ENCODE measurements around the gene LRIG1. TPM values are rescaled to one million over a fixed set of nuclear protein-coding genes. Genes with fewer than 3 reads are reported as not detected.

Gene LRIG1
- total RNA-seq, 1 experiment from 2014 or later, result 17.2 TPM

- no peak for TF ChIP-seq CTCF (IDR thresholded peaks at IDR 0.05; ENCODE audit: unreplicated experiment)
- Mint-ChIP-seq H3K9me3 (ENCODE audit: unreplicated experiment) (no peaks in the 10 kb centered on the region), H3K27ac (ENCODE audit: low read depth, unreplicated experiment) (no peak overlapping the region), H3K36me3 (ENCODE audit: insufficient read depth, unreplicated experiment) (peaks cover 9% of the 10 kb centered on the region), H3K27me3 (ENCODE audit: insufficient read depth, unreplicated experiment) (no peaks in the 10 kb centered on the region), H3K4me1 (ENCODE audit: insufficient read depth, unreplicated experiment) (no peaks in the 10 kb centered on the region), H3K4me3 (ENCODE audit: unreplicated experiment) (no peak overlapping the region)
- CTCF ChIA-PET, result no interaction called here
- DNase-seq (ENCODE audit: unreplicated experiment), result no peak
- POLR2A ChIA-PET, result no interaction called here
- no TSS peak for BruUV-seq (replicated peaks)
- intact Hi-C loops (cut with micrococcal nuclease), result no loop called here
Observed at GRCh38 chr3:66465587-66465986, 35.2 kb downstream of the LRIG1 start.

- no TSS peak for BruUV-seq (replicated peaks)
- ChIA-PET CTCF (interaction anchor here (0.6 kb wide), 1 partner anchor 1382 kb away, joined by 3 read pairs; no protein-coding TSS in a partner anchor), POLR2A (no interaction called here)
- Mint-ChIP-seq H3K4me3 (ENCODE audit: unreplicated experiment) (no peak overlapping the region), H3K9me3 (ENCODE audit: unreplicated experiment) (no peaks in the 10 kb centered on the region), H3K36me3 (ENCODE audit: insufficient read depth, unreplicated experiment) (peaks cover 9% of the 10 kb centered on the region), H3K27ac (ENCODE audit: low read depth, unreplicated experiment) (no peak overlapping the region), H3K4me1 (ENCODE audit: insufficient read depth, unreplicated experiment) (no peaks in the 10 kb centered on the region), H3K27me3 (ENCODE audit: insufficient read depth, unreplicated experiment) (no peaks in the 10 kb centered on the region)
- no peak for DNase-seq (ENCODE audit: unreplicated experiment)
- no peak for TF ChIP-seq CTCF (IDR thresholded peaks at IDR 0.05; ENCODE audit: unreplicated experiment)
- intact Hi-C loops (cut with micrococcal nuclease), result no loop called here
Observed at GRCh38 chr3:66465034-66465433, 35.8 kb downstream of the LRIG1 start.

- Mint-ChIP-seq H3K4me3 (ENCODE audit: unreplicated experiment) (no peak overlapping the region), H3K4me1 (ENCODE audit: insufficient read depth, unreplicated experiment) (no peaks in the 10 kb centered on the region), H3K27ac (ENCODE audit: low read depth, unreplicated experiment) (no peak overlapping the region), H3K9me3 (ENCODE audit: unreplicated experiment) (no peaks in the 10 kb centered on the region), H3K27me3 (ENCODE audit: insufficient read depth, unreplicated experiment) (no peaks in the 10 kb centered on the region), H3K36me3 (ENCODE audit: insufficient read depth, unreplicated experiment) (peaks cover 9% of the 10 kb centered on the region)
- intact Hi-C loops (cut with micrococcal nuclease), result no loop called here
- TF ChIP-seq CTCF (IDR thresholded peaks at IDR 0.05; ENCODE audit: unreplicated experiment), result no peak
- no peak for DNase-seq (ENCODE audit: unreplicated experiment)
- POLR2A ChIA-PET, result no interaction called here
- CTCF ChIA-PET, result interaction anchor here (0.6 to 1.7 kb wide), 2 partner anchors 56 to 1382 kb away, joined by 3 to 7 read pairs; no protein-coding TSS in a partner anchor
- BruUV-seq (replicated peaks), result no TSS peak
Observed at GRCh38 chr3:66464512-66464894, 36.3 kb downstream of the LRIG1 start.

- Mint-ChIP-seq H3K27me3 (ENCODE audit: insufficient read depth, unreplicated experiment) (no peaks in the 10 kb centered on the region), H3K4me1 (ENCODE audit: insufficient read depth, unreplicated experiment) (no peaks in the 10 kb centered on the region), H3K9me3 (ENCODE audit: unreplicated experiment) (no peaks in the 10 kb centered on the region), H3K27ac (ENCODE audit: low read depth, unreplicated experiment) (no peak overlapping the region), H3K4me3 (ENCODE audit: unreplicated experiment) (no peak overlapping the region), H3K36me3 (ENCODE audit: insufficient read depth, unreplicated experiment) (peaks cover 9% of the 10 kb centered on the region)
- BruUV-seq (replicated peaks), result no TSS peak
- TF ChIP-seq CTCF (IDR thresholded peaks at IDR 0.05; ENCODE audit: unreplicated experiment), result no peak
- POLR2A ChIA-PET, result interaction anchor here (1.6 kb wide), 1 partner anchor 14 kb away, joined by 4 read pairs; no protein-coding TSS in a partner anchor
- no peak for DNase-seq (ENCODE audit: unreplicated experiment)
- intact Hi-C loops (cut with micrococcal nuclease), result no loop called here
- CTCF ChIA-PET, result interaction anchor here (0.6 to 1.7 kb wide), 5 partner anchors 9 to 1383 kb away, joined by 3 to 7 read pairs (median 4); no protein-coding TSS in a partner anchor
Observed at GRCh38 chr3:66463730-66464511, 36.9 kb downstream of the LRIG1 start.

Data from MCF 10A (cell line).